Measurements from ENCODE around the gene PHIP.

PHIP gene

DNA sequence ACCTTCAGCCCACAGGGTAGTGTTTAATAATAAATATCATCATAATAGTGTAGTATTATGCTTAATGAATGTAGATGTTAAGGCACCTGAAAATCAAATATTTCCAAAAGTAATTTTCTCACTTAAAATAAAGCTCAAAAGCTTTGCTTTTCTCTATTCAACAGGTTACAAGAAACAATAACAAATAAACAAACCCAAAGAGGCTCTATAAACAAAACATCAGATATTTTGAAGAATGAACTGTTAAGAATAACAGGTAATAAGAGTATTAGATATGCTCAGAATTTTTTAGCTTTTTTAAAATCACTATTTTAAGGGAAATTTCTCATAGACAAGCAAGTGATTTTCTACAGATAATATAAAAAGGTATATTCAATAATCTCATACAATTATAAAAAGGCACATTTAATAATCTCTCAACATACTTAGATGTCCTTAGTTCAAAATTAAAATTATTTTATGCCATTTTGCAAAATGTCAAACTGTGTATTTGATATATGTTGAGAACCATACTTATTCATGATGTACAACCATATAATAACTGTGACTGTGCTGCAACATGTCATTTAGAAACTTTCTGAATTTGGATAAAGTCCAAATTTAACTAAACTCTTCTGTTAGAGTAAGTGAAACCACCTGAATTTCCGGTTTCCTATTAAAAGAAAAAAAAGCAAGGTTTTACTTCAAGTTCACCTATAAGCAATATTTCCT lies 35.8 kb downstream of the PHIP start:
- TF ChIP-seq FOXP2 (optimal IDR thresholded peaks at IDR 0.05; ENCODE audit: borderline replicate concordance, extremely low read depth, extremely low read length, insufficient read depth) (no peak), SIN3A (IDR thresholded peaks at IDR 0.05; ENCODE audit: borderline replicate concordance, insufficient read depth, low read length) (no peak), TAF1 (IDR thresholded peaks at IDR 0.05; ENCODE audit: borderline replicate concordance, insufficient read depth, low read length) (no peak), POLR2AphosphoS5 (IDR thresholded peaks at IDR 0.05; ENCODE audit: low read depth, low read length) (no peak)
- TF ChIP-seq, protein P1, sequence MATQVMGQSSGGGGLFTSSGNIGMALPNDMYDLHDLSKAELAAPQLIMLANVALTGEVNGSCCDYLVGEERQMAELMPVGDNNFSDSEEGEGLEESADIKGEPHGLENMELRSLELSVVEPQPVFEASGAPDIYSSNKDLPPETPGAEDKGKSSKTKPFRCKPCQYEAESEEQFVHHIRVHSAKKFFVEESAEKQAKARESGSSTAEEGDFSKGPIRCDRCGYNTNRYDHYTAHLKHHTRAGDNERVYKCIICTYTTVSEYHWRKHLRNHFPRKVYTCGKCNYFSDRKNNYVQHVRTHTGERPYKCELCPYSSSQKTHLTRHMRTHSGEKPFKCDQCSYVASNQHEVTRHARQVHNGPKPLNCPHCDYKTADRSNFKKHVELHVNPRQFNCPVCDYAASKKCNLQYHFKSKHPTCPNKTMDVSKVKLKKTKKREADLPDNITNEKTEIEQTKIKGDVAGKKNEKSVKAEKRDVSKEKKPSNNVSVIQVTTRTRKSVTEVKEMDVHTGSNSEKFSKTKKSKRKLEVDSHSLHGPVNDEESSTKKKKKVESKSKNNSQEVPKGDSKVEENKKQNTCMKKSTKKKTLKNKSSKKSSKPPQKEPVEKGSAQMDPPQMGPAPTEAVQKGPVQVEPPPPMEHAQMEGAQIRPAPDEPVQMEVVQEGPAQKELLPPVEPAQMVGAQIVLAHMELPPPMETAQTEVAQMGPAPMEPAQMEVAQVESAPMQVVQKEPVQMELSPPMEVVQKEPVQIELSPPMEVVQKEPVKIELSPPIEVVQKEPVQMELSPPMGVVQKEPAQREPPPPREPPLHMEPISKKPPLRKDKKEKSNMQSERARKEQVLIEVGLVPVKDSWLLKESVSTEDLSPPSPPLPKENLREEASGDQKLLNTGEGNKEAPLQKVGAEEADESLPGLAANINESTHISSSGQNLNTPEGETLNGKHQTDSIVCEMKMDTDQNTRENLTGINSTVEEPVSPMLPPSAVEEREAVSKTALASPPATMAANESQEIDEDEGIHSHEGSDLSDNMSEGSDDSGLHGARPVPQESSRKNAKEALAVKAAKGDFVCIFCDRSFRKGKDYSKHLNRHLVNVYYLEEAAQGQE (IDR thresholded peaks at IDR 0.05; ENCODE audit: insufficient read depth in 1 of 2, low read depth in 2 of 2, low read length in 2 of 2): no peak

DNA sequence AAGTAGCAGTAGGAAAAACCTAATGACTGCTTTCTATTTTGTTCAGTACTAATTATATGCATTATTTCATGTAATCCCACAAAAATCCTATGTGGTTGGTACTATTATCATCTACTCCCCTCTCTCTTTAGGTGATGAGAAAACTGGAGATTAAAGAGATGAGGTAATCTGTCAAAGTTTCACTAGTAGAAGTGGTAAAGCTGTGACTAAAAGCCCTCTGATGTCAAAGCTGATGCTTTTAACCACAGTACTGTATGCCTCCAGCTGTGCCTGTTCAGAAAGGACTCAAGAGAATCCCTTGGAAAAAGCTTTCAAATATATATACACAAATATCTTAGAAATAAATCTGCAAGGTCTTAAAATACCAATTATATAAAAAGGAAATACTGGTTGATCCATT lies 38.0 kb downstream of the PHIP start:
- TF ChIP-seq POLR2AphosphoS5 (IDR thresholded peaks at IDR 0.05; ENCODE audit: low read depth, low read length): no peak
- TF ChIP-seq FOXP2 (optimal IDR thresholded peaks at IDR 0.05; ENCODE audit: borderline replicate concordance, extremely low read depth, extremely low read length, insufficient read depth): no peak
- TF ChIP-seq SIN3A (IDR thresholded peaks at IDR 0.05; ENCODE audit: borderline replicate concordance, insufficient read depth, low read length): no peak
- TF ChIP-seq TAF1 (IDR thresholded peaks at IDR 0.05; ENCODE audit: borderline replicate concordance, insufficient read depth, low read length): no peak
- TF ChIP-seq, protein P1 (IDR thresholded peaks at IDR 0.05; ENCODE audit: insufficient read depth in 1 of 2, low read depth in 2 of 2, low read length in 2 of 2): no peak

DNA sequence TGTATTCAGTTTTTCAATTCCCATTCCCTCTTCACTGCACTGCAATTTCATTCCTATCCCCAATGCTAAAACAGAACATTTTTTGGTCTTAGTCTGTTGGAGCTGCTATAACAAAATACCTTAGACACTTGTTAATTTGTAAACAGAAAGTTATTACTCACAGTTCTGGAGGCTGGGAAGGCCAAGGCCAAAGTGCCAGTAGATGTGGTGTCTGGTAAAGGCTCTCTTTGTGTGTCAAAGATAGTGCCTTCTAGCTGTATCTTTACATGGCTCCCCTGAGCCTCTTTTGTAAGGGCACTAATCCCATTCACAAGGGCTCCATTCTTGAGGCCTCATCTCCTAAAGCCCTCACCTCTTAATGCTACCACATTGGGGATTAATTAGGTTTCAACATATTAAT lies 40.0 kb downstream of the PHIP start:
- TF ChIP-seq SIN3A (IDR thresholded peaks at IDR 0.05; ENCODE audit: borderline replicate concordance, insufficient read depth, low read length) (no peak), FOXP2 (optimal IDR thresholded peaks at IDR 0.05; ENCODE audit: borderline replicate concordance, extremely low read depth, extremely low read length, insufficient read depth) (no peak), POLR2AphosphoS5 (IDR thresholded peaks at IDR 0.05; ENCODE audit: low read depth, low read length) (no peak), TAF1 (IDR thresholded peaks at IDR 0.05; ENCODE audit: borderline replicate concordance, insufficient read depth, low read length) (no peak)
- TF ChIP-seq, protein P1 (IDR thresholded peaks at IDR 0.05; ENCODE audit: insufficient read depth in 1 of 2, low read depth in 2 of 2, low read length in 2 of 2): no peak

DNA sequence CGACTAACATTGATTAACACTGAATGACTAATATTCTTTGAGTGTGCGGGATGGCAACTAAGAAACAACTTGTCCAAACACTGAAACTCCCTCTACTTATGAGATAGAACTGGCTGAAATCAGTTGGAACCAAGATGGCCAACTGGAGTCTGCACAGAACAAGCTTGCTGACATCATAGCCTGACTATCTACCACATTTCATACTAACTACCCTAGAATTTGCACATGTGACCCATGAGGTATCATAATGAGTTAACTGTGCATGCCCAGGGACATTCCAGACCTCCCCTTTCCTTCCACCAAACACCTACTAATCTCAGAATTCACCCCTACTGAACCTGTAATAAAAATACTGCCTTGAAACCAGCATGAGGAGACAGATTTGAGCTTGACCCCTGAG lies 43.2 kb downstream of the PHIP start:
- TF ChIP-seq POLR2AphosphoS5 (IDR thresholded peaks at IDR 0.05; ENCODE audit: low read depth, low read length) (no peak), FOXP2 (optimal IDR thresholded peaks at IDR 0.05; ENCODE audit: borderline replicate concordance, extremely low read depth, extremely low read length, insufficient read depth) (no peak), SIN3A (IDR thresholded peaks at IDR 0.05; ENCODE audit: borderline replicate concordance, insufficient read depth, low read length) (no peak), TAF1 (IDR thresholded peaks at IDR 0.05; ENCODE audit: borderline replicate concordance, insufficient read depth, low read length) (no peak)
- TF ChIP-seq, protein P1 (IDR thresholded peaks at IDR 0.05; ENCODE audit: insufficient read depth in 1 of 2, low read depth in 2 of 2, low read length in 2 of 2): no peak

Data from PFSK-1 (cell line).